Stimulated activated memory B cell treated with anti-CD40 and anti-IgM and Interleukin-4, amounts not matched to agents 10 μg/mL and 1 μg/mL and 100 μg/mL, for 72 hours (primary cell): ENCODE measurements around the gene DAB1.

Experiments used
- ATAC-seq: fragments of 150-1000 bp; cut with Tn5 transposase; 2 replicates; pipeline ENCODE4 v1.10.0; 2021
- H3K27ac Mint-ChIP-seq: one replicate; pipeline ENCODE4 v1.8.0; 2022; ENCODE audit warnings: mild to moderate bottlenecking, mixed read lengths
- H3K27me3 Mint-ChIP-seq: one replicate; pipeline ENCODE4 v1.8.0; 2022; ENCODE audit warnings: mixed read lengths
- H3K36me3 Mint-ChIP-seq: one replicate; pipeline ENCODE4 v1.8.0; 2022; ENCODE audit warnings: mixed read lengths
- H3K4me1 Mint-ChIP-seq: one replicate; pipeline ENCODE4 v1.8.0; 2022; ENCODE audit warnings: mixed read lengths
- H3K4me3 Mint-ChIP-seq: one replicate; pipeline ENCODE4 v1.8.0; 2022; ENCODE audit warnings: mild to moderate bottlenecking, moderate library complexity, mixed read lengths
- H3K9me3 Mint-ChIP-seq: one replicate; pipeline ENCODE4 v1.8.0; 2022; ENCODE audit warnings: mixed read lengths

DAB1 gene

DNA sequence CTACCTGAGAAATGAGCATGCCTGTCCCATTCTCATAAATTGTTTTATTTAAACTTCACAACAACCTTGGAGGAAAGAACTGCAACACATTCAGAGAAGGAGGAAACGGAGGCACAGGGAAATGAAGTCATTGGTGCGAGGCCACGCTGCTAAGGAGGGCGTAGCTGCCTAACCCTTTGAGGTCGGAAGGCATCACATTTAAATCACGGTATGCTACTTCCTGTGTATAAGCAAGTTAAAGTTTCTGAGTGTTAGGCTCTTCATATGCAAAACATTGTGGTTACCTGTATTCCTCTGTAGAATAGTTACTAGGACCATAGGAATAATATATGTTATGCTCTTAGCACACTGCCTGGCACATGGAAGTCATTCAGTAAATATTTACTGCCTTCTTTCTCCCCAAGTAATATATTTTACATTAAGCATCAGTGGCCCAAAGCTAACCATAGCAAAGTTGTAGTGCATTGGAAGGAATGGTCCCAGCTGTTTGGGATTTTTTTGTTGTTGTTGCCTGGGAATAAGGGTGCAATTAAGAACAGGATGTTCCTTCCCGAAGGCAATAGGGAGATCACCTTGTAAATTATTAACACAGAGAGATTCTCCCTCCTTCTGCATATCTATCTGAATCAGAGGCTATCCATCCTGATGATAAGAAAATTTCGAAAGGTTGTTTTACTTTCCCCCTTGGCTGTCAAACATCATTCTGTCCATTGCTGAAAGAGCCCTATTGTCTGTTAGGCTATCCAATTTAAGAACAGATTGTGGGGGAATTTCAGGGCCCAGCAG is 265.8 kb downstream of the DAB1 start:
- Mint-ChIP-seq H3K36me3 (no peaks in the 10 kb centered on the region), H3K27ac (no peak overlapping the region), H3K27me3 (peaks cover 36% of the 10 kb centered on the region), H3K9me3 (peaks cover 5% of the 10 kb centered on the region), H3K4me1 (peaks cover 11% of the 10 kb centered on the region), H3K4me3 (no peak overlapping the region)
- no peak for ATAC-seq

GRCh38 chr1:57156907-57157306 is 267.0 kb downstream of the DAB1 start:
- no peaks in the 10 kb centered on the region for H3K36me3 Mint-ChIP-seq
- ATAC-seq: no peak
- peaks cover 5% of the 10 kb centered on the region for H3K9me3 Mint-ChIP-seq
- no peak overlapping the region for H3K27ac Mint-ChIP-seq
- no peak overlapping the region for H3K4me3 Mint-ChIP-seq
- peaks cover 36% of the 10 kb centered on the region for H3K27me3 Mint-ChIP-seq
- H3K4me1 Mint-ChIP-seq: peaks cover 11% of the 10 kb centered on the region

DNA sequence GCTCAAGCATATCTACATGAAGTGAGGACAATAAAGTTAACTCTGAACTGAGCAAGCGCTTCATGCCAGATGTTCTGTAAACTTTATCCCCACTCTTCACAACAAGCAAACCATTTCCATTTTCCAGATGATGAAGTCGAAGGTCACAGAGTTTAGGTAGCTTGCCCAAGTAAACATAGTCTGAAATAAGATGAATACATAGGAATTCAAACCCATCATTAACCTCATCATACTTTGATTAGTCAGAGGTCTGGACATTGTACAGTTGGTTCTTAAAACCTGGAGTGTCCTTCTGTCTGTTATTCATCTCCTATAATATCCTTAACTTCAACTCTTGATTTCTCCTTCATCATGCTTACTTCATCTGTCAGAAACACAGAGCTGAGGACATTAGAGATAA is 277.8 kb downstream of the DAB1 start:
- H3K27me3 Mint-ChIP-seq: no peaks in the 10 kb centered on the region
- no peak overlapping the region for H3K4me3 Mint-ChIP-seq
- ATAC-seq: no peak
- no peaks in the 10 kb centered on the region for H3K36me3 Mint-ChIP-seq
- no peaks in the 10 kb centered on the region for H3K4me1 Mint-ChIP-seq
- no peak overlapping the region for H3K27ac Mint-ChIP-seq
- H3K9me3 Mint-ChIP-seq: no peaks in the 10 kb centered on the region

GRCh38 chr1:57142999-57143398 is 280.9 kb downstream of the DAB1 start:
- no peak overlapping the region for H3K27ac Mint-ChIP-seq
- no peak for ATAC-seq

DNA sequence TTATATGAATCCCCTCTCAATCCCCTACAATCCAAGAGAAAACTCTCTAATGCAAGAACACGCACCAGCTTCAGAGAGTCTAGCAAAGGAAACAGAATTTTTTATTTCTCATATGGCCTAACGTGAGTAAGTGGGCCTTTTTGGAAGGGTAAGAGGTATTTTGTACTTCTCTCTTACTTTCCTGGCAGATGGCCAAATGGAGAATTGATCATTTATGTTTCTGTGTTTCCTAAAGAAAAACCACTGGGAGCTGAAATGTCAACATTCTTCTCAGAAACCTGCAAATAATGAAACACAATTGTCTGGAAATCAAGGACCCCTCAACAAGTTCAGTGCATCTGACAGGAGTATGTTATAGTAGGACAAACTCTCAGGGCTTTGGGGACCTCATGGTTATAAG is 281.7 kb downstream of the DAB1 start:
- no peaks in the 10 kb centered on the region for H3K9me3 Mint-ChIP-seq
- no peak overlapping the region for H3K27ac Mint-ChIP-seq
- no peaks in the 10 kb centered on the region for H3K4me1 Mint-ChIP-seq
- no peak overlapping the region for H3K4me3 Mint-ChIP-seq
- ATAC-seq: no peak
- no peaks in the 10 kb centered on the region for H3K27me3 Mint-ChIP-seq
- no peaks in the 10 kb centered on the region for H3K36me3 Mint-ChIP-seq

More at GRCh38 chr1:57142999-57143398, 280.9 kb downstream of the DAB1 start:
- Mint-ChIP-seq H3K9me3 (no peaks in the 10 kb centered on the region), H3K4me3 (no peak overlapping the region), H3K27me3 (no peaks in the 10 kb centered on the region), H3K4me1 (no peaks in the 10 kb centered on the region), H3K36me3 (no peaks in the 10 kb centered on the region)

DNA sequence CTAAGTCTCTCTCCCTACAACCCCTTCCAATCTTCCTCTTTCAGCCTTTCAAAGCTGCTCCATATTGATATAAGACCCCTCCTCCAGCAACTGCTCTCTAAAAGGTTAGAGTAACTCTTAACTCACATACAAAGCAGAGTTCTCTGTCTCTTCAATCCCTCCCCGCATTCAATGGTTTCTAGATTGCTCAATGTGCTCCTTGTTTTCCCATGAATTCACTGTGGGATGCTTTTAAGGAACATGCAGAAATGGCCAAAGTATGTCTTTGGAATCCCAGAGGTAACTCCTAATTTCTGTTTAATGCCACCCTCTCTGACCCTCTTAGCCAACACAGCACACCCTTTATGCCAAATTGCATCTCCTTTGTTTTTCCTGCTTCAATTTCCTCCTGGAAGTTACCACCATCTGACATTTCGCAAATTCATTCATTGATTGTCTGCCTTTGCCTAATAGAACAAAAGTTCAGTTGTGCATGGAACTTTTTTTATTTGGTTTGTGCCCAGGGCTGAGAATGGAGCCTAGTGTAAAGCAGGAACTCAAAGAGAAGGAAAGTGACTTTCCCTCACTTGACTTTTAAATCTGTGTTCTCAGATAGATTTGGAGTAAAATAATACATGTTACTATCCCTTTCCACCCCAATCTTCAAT is 285.3 kb downstream of the DAB1 start:
- H3K27me3 Mint-ChIP-seq: no peaks in the 10 kb centered on the region
- no peaks in the 10 kb centered on the region for H3K36me3 Mint-ChIP-seq
- no peak overlapping the region for H3K4me3 Mint-ChIP-seq
- no peaks in the 10 kb centered on the region for H3K4me1 Mint-ChIP-seq
- no peak for ATAC-seq
- H3K9me3 Mint-ChIP-seq: no peaks in the 10 kb centered on the region
- no peak overlapping the region for H3K27ac Mint-ChIP-seq

GRCh38 chr1:57137980-57138379 is 285.9 kb downstream of the DAB1 start:
- ATAC-seq: no peak
- Mint-ChIP-seq H3K4me1 (no peaks in the 10 kb centered on the region), H3K27me3 (no peaks in the 10 kb centered on the region), H3K36me3 (no peaks in the 10 kb centered on the region), H3K9me3 (no peaks in the 10 kb centered on the region), H3K4me3 (no peak overlapping the region), H3K27ac (no peak overlapping the region)

- H3K9me3 Mint-ChIP-seq: no peaks in the 10 kb centered on the region
- no peak overlapping the region for H3K27ac Mint-ChIP-seq
- H3K4me3 Mint-ChIP-seq: no peak overlapping the region
- no peaks in the 10 kb centered on the region for H3K27me3 Mint-ChIP-seq
- H3K36me3 Mint-ChIP-seq: no peaks in the 10 kb centered on the region
- no peak for ATAC-seq
- no peaks in the 10 kb centered on the region for H3K4me1 Mint-ChIP-seq
These were observed 289.1 kb downstream of the DAB1 start for GRCh38 chr1:57134803-57135202.

- H3K27me3 Mint-ChIP-seq: no peaks in the 10 kb centered on the region
- no peaks in the 10 kb centered on the region for H3K4me1 Mint-ChIP-seq
- no peaks in the 10 kb centered on the region for H3K36me3 Mint-ChIP-seq
- no peaks in the 10 kb centered on the region for H3K9me3 Mint-ChIP-seq
- ATAC-seq: no peak
- H3K27ac Mint-ChIP-seq: no peak overlapping the region
- H3K4me3 Mint-ChIP-seq: no peak overlapping the region
These were observed 290.2 kb downstream of the DAB1 start for GRCh38 chr1:57133686-57134085.

DNA sequence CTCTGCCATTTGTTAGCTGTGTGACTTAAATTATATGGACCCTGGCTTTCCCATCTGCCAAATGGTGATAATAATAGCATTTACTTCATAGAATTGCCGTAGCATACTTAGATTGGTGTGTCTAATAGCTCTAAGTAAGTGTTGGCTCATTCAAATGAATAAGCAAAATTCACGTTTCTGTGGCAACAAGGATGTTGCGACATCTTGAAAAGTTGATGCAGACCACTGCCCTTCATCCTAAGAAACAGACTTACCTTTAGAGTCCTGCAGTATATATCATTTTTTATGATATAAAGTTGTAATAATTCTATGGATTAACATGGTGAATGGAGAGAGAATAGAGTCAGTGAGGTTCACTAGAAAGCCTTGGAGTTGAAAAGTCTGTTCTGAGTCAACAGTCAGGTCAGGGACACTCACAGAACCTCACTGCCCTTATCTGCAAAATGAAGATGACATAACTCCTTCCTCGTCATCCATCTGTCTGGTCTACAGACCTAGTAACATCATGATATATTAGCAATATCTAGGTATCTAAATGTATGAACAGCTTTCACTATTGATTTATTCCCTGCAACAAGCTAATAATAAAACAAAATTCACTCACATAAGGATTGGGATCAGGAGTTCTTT is 290.8 kb downstream of the DAB1 start:
- Mint-ChIP-seq H3K27ac (no peak overlapping the region), H3K4me3 (no peak overlapping the region), H3K27me3 (no peaks in the 10 kb centered on the region), H3K4me1 (no peaks in the 10 kb centered on the region), H3K36me3 (no peaks in the 10 kb centered on the region), H3K9me3 (no peaks in the 10 kb centered on the region)
- ATAC-seq: no peak

GRCh38 chr1:57131701-57132394 is 292.0 kb downstream of the DAB1 start:
- H3K4me1 Mint-ChIP-seq: no peaks in the 10 kb centered on the region
- no peaks in the 10 kb centered on the region for H3K9me3 Mint-ChIP-seq
- H3K27me3 Mint-ChIP-seq: no peaks in the 10 kb centered on the region
- H3K27ac Mint-ChIP-seq: no peak overlapping the region
- H3K4me3 Mint-ChIP-seq: no peak overlapping the region
- ATAC-seq: no peak
- no peaks in the 10 kb centered on the region for H3K36me3 Mint-ChIP-seq

DNA sequence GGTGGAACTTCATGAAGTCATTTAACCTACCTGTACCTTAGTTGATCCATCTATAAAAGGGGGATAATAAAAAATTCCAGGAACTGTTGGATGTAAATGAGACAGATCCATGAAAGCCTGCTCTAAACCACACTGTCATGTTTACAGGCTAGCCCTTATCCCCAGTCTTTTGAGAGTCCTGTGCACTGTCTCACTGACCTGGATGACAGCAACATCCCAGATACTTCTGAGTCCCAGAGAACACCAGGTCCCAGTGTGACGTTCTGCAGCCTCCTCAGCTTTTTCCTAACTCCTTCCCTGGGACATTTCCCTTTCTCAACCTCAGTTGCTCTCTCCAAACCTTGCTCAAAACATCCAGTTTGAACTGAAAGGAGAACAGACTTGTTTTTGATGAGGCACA is 292.6 kb downstream of the DAB1 start:
- H3K9me3 Mint-ChIP-seq: no peaks in the 10 kb centered on the region
- H3K4me1 Mint-ChIP-seq: no peaks in the 10 kb centered on the region
- H3K4me3 Mint-ChIP-seq: no peak overlapping the region
- no peak overlapping the region for H3K27ac Mint-ChIP-seq
- no peak for ATAC-seq
- no peaks in the 10 kb centered on the region for H3K36me3 Mint-ChIP-seq
- no peaks in the 10 kb centered on the region for H3K27me3 Mint-ChIP-seq

- Mint-ChIP-seq H3K27ac (no peak overlapping the region), H3K9me3 (no peaks in the 10 kb centered on the region), H3K27me3 (no peaks in the 10 kb centered on the region), H3K36me3 (no peaks in the 10 kb centered on the region), H3K4me3 (no peak overlapping the region), H3K4me1 (no peaks in the 10 kb centered on the region)
- no peak for ATAC-seq
These were observed 294.0 kb downstream of the DAB1 start for GRCh38 chr1:57129865-57130264.

- no peak for ATAC-seq
- Mint-ChIP-seq H3K9me3 (no peaks in the 10 kb centered on the region), H3K4me1 (no peaks in the 10 kb centered on the region), H3K4me3 (no peak overlapping the region), H3K27me3 (no peaks in the 10 kb centered on the region), H3K36me3 (no peaks in the 10 kb centered on the region), H3K27ac (no peak overlapping the region)
These were observed 295.9 kb downstream of the DAB1 start for GRCh38 chr1:57127976-57128375.

DNA sequence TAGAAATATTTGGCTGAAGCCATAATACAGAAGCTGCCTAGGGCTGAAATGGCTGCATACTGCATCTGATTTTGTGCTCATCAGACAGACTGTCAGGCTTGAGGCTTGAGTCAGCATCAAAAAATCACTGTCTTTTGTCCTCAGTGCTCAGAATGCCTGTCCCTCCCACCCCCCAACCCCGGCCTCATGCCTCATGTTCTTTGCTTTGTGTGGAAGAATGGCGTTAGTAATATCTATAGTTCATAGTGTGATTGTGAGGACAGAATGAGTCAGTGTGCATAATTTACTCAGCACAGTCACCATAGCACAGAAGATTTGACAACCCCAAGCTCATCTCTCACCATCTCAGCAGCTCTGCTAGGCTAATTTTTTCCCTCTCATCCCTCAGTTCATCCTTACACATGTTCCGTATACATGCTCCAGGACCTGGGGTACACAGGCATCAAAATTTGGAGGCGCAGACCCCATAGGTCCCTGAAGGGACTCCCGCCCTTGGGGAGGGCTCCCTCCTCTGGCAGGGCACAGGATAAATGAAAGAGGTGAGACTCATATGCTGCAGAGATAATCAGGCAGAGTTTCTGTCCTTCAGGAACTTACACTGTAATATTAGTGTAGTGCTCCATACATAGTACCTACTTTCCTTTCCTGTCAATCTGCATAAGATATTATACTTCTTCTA is 299.0 kb downstream of the DAB1 start:
- Mint-ChIP-seq H3K4me3 (no peak overlapping the region), H3K4me1 (no peaks in the 10 kb centered on the region), H3K27ac (no peak overlapping the region), H3K36me3 (no peaks in the 10 kb centered on the region), H3K27me3 (no peaks in the 10 kb centered on the region), H3K9me3 (no peaks in the 10 kb centered on the region)
- no peak for ATAC-seq
